Fibroblast of mammary gland (primary cell): Measurements from ENCODE around the gene CCNI.

ENCODE experiments used
- DNase-seq: peaks from one replicate; pipeline ENCODE4 v3.0.0-alpha.2; 2010; ENCODE audit warnings: low read depth
- H3K4me3 ChIP-seq: 2 replicates; pipeline ENCODE4 v1.5.1; 2011; ENCODE audit warnings: low read depth, mild to moderate bottlenecking, low read length, moderate library complexity; ENCODE audit not compliant: control insufficient read depth
- TF ChIP-seq, protein P1 (sequence below): conservative IDR thresholded peaks from 2 replicates; pipeline ENCODE4 v1.5.1; 2011; ENCODE audit warnings: low read depth, low read length, inconsistent platforms; ENCODE audit not compliant: control insufficient read depth, insufficient read depth

Gene CCNI

DNA sequence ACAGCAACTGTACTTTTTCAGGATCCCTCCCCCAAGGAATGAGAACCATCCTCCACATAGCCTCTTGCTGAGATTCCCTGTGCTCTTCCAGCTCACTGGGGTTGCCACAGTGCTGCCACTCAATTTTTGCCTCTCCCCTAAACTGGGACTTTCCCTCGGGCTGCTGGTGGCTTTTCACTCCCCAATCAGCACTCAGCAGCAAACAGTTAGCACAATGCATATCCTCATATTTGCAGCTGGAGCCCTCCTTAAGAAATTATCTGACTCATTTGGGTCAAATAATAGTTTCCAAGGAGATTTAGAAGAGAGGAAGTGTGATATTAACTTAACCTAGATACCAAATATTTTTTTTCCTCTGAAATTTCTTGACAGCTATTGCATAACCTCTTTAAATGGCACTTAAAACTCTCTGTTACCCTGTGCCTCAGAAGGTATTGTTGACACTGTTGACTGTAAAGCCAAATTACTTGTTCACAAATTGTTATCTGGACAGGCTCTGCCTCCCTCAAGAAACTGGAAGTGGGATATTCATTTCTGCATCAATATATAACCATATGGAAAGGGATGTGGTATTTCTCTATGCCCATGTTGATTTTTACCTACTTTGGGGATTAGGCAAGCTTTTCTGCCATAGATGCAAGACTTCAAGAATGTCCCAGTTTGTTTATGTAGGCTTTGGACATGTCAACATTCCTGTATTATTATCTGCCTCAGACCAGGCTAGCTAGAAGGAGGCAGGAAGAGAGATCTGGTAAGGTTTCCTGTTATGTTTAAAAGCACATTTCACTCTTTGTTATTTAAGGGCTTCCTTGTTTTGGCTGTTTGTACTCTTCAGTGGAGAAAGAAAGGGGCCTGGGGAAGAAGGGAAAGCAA is 68.2 kb downstream of the CCNI start:
- peak; percentile 71 for DNase-seq
- TF ChIP-seq, protein P1, sequence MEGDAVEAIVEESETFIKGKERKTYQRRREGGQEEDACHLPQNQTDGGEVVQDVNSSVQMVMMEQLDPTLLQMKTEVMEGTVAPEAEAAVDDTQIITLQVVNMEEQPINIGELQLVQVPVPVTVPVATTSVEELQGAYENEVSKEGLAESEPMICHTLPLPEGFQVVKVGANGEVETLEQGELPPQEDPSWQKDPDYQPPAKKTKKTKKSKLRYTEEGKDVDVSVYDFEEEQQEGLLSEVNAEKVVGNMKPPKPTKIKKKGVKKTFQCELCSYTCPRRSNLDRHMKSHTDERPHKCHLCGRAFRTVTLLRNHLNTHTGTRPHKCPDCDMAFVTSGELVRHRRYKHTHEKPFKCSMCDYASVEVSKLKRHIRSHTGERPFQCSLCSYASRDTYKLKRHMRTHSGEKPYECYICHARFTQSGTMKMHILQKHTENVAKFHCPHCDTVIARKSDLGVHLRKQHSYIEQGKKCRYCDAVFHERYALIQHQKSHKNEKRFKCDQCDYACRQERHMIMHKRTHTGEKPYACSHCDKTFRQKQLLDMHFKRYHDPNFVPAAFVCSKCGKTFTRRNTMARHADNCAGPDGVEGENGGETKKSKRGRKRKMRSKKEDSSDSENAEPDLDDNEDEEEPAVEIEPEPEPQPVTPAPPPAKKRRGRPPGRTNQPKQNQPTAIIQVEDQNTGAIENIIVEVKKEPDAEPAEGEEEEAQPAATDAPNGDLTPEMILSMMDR: no peak
- no peak overlapping the region for H3K4me3 ChIP-seq

DNA sequence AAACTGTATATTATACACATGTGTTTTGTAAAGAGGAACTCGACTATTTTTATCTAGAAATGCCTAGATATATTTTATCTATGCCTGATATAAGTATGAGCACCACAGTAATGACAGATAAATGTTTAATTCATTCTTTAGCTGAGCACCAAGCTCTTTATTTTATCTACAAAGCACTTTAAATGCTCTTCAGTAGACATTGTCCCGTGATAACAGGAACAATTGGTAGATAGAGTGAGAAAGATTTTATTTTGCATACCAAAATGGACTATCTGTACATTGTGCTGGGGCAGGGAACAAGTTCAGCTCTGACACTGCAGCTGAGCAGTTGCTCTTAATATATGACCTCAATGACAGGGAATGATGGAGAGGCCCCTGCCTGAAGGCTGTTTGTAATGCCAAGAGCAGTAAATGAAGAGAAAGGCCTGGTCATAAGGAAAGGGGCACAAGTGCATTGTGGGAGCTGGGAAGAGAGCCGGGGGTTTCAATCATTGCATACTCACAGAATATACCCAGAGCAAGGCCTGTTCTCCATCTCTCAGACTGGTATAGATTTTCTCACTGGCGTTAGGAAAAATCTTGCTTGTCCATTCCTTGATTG is 68.9 kb downstream of the CCNI start:
- DNase-seq: no peak
- H3K4me3 ChIP-seq: no peak overlapping the region
- TF ChIP-seq, protein P1: no peak

DNA sequence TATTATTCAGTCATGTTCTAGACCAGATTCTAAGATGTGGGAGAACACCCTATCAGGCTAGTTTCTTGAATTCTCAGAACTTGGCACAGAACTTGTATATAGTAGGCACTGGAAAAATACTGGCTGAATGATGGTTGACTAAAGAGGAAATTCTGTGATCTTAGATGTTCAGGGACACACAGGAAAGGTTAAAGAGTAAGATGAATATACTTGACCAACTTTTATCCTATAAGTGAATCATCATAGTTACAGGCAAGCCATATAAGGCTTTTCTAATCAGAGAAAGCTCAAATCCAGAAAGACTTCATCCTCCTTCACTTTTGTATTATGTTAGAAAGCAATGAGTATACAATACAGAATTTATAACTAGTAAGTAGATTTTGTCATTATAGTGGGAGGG is 72.4 kb downstream of the CCNI start:
- TF ChIP-seq, protein P1: no peak
- H3K4me3 ChIP-seq: no peak overlapping the region
- DNase-seq: no peak

DNA sequence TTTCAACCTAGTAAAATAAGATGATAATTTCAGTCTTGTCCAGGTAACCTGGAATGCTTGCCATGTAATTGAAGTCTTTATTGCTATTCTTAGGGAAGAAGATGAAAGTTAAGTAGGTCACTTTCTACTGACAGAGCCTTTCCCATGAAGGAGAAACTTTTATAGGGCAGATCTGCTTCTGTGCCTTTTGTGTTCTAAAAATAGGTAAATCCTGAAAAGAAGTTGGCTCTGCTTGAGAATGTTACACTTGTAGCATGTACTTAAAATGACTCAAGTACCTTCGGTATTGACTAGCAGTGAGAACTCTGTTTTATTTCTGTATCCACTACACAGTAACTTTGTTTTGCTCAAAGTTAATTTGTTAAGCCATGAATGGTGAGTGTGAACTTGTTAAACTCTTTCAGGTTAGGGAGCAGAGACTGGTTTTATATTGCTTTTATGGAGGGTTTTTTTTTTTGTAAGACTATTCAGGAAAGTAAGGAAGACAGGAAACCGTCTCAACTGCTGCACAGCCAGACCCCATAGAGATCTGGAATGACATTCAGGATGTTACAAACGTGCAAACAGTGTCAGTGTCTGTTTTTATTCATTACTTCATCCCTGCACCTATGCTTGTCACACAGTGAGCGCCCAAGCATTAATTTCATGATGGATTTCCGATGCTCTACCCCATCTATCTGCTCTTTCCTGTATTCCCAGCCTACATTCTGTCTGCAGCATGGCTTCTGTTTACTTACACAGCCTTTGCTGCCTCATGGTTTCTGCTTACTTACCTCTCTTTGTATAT is 73.3 kb downstream of the CCNI start:
- DNase-seq: no peak
- TF ChIP-seq, protein P1: no peak
- H3K4me3 ChIP-seq: no peak overlapping the region

DNA sequence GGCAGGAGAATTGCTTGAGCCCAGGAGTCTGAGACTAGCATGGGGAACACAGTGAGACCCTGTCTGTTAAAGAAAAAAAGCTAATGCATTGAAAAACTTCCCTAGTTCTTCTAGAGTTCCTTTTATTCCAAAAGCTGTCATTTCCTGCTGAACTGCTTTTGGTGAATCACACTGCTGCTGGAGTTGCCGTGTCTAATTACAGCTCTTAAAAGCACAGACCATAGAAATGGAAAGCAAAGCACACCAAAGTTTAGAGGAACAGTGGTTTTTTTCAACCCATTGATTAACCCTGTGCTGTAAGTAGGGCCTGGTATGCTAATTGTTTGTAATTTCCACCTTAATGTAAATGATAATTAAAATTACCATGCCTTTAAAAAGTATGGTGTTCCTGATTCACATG is 73.9 kb downstream of the CCNI start:
- no peak overlapping the region for H3K4me3 ChIP-seq
- DNase-seq: peak; percentile 66
- TF ChIP-seq, protein P1: no peak

DNA sequence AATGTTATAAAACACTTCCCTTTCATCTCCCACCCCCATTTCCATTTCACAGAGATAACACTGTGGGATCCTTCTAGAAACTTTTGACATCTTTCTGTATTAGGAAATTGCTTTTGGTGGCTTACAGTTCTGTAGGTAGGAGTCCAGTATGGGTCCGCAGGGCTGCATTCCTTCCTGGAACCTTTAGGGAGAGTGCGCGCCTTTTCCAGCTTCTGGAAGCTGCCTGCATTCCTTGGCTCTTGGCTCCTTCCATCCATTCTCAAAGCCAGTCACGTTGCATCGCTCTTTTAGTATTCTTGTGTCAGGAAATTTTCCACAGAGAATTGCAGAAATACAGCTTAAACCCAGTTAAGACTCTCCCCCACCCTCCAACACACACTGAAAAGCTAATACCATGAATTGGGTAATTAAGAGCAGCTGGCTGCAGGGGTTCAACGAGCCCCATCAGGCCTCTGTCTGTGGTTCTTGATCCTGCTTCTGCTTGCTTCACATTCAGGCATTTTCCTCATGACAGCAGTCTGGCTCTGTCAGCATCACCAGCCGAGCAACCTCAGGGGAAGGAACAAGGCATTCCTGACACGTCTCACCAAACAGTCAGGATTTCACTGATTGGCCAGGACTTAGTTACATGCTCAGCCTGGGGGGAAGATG is 77.4 kb downstream of the CCNI start:
- no peak overlapping the region for H3K4me3 ChIP-seq
- peak; percentile 52 for DNase-seq
- TF ChIP-seq, protein P1: no peak
